HG03196 (cell line): ENCODE results near the gene TUBB3.
"Not testable (repeated sequence)": the region's sequence is repeated elsewhere in the genome, so short reads cannot be mapped to it uniquely, and the experiment has no call there.

ENCODE experiments used
- ATAC-seq: cut with Tn5 transposase; IDR thresholded peaks from one replicate; pipeline ENCODE4 v1.9.1; 2021; ENCODE audit not compliant: unreplicated experiment

TUBB3 gene

DNA sequence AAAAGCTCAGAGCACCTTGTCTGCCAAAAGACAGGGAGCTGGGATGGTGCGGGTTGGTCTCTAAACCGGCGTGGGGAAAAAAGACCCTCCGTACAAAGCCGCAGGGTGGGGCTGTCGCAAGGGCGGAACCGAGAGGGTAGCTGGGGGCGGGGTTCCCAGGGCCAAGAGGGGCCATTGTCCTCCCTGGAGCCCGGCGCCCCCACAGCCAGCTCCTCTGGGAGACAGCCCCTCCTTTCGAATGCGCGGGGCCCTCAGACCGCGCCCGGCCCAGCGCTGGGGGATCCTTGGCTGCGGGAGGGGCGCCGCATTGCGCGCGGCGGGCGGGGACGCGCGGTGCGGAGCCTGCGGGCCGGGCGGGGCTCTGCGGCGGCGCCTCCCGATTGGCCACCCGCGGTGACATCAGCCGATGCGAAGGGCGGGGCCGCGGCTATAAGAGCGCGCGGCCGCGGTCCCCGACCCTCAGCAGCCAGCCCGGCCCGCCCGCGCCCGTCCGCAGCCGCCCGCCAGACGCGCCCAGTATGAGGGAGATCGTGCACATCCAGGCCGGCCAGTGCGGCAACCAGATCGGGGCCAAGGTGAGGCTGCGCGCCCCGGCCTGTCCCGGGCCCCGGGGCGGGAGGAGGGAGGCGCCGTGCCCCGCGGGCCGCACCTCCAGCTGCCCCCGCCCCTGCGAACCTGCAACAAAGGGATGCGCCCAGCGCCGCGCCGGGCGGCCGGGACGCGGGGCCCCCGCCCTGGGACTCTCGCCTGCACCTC is at the start of gene TUBB3:
Gene TUBB3 (plus strand): TSS at position 459 of the 756 bp plus-strand sequence. CDS start 60 bp downstream, at position 519.
- no peak for ATAC-seq

DNA sequence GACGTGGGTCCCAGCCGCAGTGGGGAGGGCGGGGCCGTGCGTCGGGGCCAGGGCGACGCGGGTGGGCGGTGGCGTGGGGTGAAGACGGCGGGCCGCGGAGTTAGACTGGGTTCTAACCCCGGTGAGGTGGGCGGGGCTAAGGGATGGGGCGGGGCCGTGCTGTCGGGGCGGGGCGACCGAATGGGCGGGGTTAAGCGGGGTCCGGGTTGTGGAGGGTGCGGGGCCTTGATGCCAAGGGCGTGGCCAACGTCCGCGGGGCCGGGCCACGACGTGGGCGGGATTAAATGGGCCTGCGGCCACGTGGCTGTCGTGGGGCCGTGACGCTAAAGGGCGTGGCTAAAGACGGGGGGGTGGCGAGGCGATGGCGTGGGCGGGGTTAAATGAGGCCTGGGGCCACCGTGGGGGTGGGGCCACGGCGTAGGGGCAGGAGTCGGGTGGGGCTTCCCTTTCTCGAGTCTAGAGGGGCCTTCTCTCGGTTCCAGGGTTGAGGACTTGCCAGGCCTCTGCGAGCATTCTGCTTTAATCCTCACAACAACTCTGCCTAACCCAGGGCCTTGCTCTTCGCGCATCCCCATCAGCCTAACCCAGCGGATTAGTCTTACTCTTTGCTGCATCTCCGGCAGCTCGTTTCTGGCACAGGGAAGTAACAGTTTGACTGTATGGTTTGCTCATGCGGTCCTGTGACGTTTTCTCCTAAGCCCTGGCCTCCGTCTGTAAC is 49.0 kb upstream of the TUBB3 start:
- peak; percentile 63 for ATAC-seq

DNA sequence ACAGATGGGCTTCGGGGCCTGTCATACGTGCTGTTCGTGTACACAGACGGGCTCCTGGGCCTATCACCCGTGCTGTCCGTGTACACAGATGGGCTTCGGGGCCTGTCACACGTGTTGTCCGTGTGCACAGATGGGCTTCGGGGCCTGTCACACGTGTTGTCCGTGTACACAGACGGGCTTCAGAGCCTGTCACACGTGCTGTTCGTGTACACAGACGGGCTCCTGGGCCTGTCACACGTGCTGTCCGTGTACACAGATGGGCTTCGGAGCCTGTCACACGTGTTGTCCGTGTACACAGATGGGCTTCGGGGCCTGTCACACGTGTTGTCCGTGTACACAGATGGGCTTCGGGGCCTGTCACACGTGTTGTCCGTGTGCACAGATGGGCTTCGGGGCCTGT is 44.0 kb upstream of the TUBB3 start:
- not testable (repeated sequence) for ATAC-seq

DNA sequence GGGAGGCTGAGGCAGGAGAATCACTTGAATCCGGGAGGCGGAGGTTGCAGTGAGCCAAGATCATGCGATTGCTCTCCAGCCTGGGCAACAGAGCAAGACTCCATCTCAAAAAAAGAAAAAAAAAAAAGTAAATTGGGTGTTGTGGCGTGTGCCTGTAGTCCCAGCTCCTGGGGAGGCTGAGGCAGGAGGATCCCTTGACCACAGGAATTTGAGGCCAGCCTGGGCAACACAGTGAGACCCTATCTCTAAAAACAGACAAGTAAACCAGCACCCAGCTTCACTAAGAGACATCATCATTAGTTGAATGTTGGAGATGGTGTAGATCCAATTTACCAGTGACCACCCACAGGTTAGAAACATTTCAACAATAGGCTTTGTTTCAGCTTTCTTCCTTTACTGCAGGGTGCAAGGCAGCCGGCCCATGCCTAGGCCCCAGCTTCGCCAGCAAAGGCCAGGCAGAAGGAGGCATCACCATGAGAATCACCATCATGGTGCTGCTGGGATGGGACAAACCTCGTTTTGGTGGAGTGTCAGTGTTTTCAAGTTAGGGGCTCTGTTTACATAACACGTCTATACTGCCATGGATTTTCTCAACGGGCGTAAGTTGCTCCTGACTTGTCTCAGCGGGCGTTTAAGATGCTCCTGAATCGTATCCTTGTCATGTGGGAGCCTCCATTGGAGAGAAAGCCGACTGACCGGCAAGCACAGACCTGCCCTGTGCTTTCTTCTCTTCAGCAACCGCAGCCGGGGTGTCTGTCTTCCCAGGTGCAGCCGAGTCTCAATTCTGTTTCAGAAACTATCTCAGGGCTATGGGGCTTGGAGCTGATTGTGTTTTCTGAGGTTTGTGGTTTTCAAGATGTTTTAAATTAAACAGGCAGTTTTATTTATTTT is 42.4 kb upstream of the TUBB3 start:
- ATAC-seq, result no peak

DNA sequence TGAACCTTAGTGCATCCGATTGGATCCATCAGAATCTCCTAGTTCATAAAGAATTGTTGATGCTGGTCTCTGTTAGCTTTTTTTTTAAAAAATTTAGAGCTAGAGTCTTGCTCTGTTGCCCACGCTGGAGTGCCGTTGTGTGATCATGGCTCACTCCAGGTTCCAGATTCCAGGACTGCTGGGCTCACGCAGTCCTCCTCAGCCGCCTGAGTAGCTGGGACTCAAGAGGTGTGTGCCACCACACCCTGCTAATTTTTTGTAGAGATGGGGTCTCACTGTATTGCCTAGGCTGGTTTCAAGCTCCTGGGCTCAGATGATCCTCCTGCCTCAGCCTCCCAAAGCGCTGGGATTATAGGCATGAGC is 41.8 kb upstream of the TUBB3 start:
- no peak for ATAC-seq

DNA sequence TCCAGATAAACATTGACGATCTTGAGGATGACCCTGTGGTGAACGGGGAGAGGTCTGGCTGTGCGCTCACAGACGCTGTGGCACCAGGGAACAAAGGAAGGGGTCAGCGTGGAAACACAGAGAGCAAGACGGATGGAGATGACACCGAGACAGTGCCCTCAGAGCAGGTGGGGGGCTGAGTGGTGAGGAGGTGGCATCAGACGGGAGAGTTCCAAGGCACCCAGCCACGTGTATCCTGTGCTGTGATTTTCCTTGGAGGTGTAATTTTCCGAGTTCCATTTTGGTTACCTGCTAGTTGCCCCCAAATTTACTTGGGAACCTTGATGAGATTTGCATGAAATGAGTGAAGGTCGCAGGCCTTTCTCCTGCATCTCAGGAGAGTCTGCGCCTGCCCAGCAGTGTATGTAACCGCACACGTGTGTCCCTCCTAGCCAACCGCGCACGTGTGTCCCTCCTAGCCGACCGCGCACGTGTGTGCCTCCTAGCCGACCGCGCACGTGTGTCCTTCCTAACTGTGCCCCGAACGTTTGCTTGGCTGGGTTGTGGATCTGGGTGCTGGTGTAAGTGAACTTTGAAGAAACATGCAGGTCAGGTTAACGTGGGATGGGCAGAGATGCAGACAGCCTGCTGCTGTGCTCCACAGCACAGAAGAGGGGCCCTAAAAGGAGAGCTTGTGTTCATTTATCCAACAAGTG is 39.6 kb upstream of the TUBB3 start:
- ATAC-seq, result no peak

DNA sequence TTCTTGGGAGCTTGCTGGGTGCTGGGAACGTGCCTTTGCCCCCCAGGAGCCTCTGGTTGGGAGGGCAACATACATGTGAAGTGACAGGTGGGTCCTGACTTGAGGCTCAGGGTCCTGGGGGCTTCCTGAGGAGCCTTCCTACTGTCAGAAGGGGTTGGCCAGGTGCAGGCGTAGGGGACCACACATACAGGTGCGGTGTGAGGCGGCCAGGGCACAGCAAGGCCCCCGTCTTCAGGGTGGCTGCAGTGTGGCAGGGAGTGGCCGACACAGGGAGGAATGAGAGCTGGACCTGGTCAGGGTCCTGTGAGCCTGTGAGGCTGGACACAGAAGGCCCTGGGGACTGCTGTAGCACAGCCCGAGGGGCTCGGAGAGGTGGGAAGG is 39.1 kb upstream of the TUBB3 start:
- no peak for ATAC-seq

DNA sequence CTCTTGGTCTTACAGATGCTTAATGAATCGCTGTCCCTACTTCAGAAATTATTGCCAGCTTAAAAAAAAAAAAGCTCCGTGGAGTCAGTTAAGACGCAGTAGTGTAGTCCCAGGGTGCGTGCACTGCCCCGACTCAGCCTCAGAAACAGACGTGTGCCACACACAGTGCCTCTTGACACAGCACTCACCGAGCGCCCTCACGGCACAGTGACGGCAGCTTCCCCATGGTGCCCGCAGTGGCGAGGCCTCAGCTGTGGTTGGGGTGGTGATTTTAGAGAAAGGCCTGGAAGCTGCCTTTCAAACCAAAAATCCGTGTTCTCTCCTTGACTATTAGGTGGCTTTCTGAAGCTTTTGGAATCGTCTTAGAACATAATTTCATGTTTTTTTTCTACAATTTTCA is 35.9 kb upstream of the TUBB3 start:
- no peak for ATAC-seq

DNA sequence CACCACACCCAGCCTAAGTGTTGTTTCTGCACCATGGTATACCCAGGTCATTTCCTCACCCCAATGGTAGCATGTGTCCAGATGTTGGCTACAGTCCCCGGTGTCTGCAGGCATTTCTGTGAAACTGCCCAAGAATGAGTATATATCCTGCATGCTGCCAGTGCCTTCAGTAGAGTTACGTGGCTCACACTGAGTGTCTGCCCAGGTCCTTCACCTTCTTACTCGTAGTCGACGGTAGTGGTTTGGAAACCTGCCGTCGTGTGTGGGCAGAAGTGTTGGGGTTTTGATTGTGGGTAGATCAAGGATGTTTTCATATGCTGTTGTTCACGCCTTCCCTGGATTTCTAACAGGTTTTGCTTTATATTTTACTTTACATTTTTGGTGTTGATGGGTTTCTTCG is 32.9 kb upstream of the TUBB3 start:
- ATAC-seq, result no peak

DNA sequence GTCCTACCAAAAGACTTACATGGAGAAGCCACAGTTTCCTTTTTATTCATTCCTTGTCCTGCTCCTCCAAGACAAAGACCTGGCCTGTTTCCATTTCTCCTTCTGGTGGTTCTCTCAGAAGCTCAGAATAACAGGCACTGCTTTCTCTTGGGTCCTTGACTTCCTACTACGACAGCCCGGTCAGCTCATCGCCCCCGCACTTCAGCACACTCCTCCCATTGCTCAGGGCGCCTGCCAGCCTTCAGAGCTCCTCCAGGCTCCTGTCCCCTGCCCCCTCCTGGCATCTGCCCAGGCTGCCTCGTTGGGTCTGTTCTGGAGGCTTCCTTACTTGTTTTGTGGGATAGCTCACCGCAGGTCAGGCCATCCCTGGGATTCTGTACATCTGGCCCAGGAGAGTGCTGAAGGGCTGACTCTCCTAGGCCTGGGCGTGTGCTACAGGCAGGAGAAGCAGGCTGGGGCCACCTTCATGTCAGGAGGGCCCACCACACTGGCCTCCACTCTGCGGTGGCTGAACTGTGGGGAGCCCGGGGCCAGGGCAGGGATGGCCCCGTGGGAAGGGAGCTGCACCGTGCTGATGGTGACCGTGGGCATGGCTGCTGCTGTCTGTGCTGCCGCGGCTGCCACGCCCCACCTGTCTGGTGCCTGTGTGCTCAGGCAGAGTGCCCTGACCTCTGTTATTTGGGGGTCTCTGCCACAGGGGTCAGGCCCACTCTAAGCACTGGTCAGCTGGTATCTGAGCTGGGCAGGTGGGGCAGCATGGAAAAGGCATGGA is 32.1 kb upstream of the TUBB3 start:
- ATAC-seq, result no peak

DNA sequence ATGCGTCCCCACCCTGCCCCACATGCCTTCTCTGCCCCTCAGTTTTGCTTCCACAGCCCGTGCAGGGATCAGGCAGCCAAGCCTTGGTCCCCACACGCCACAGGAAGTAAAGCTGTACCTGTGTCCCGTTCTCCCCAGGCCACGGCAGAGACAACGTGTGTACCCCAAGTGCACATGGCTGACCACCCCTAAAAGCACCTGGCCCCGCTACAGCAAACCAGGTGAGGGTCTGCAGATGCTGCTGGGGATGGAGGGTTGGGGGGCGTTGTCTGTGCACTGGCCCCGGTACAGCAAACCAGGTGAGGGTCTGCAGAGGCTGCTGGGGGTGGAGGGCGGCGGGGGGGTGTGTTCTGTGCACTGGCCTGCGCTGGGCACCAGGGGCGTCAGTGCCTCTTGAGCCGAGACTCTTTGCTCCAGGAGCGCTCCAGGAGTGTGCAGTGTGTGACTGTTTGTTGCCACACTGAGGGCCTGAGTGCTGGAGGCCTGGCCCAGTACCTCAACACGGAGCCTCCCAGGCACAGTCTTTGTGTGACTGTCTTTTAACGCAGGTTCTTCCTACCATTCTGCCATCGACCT is 31.0 kb upstream of the TUBB3 start:
- no peak for ATAC-seq

DNA sequence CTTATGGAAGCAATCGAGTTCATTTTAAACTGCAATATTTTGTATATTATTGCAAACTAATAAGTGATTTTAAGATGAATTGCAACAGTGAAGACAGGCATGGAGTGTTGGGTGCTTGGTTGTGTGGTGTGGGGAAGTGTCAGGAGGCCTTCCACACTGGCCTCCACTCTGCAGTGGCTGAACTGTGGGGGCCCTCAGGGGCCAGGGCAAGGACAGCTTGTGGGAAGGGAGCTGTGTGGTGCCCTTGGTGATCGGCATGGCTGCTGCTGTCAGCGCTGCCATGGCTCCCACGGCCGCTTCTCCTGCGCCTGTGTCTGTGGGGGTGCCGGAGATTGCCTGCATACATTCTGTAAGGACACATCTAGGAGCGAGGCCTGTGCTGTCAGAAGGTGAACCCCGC is 30.5 kb upstream of the TUBB3 start:
- ATAC-seq, result no peak

DNA sequence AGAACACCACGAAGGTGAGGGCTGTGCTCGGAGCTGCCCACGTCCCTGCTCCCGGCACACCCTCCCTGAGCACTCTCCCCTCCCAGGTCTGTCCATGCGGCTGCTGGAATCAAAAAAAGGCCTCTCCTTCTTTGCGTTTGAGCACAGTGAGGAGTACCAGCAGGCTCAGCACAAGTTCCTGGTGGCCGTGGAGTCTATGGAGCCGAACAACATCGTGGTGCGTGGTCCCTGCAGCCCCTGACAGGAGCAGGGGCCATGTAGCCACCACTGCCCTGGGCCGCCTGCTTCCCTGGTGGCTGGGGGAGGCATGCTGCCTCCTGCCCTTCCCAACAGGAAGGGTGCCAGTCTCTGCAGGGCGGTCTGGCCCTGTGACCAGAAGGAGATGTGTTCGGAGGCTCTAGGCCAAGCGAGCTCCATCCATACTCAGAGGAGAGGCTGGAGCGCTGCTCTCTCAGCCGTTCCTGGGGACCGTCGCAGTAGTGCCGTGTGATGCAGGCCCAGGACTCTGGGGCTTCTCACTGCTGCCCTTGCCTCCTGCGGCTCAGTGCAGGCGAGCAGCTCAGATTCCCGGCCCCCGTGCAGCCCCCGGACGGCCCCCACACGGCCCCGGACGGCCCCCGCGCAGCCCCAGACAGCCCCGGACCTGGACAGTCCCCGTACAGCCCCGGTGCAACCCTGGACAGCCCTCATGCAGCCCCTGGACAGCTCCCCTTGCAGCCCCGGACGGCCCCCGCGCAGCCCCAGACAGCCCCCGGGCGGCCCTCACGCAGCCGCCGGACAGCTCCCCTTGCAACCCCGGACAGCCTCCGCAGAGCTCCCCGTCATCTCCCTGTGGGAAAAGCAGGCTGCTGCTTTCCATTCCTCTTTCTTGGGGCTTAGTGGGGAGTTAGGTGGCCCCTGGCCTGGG is 29.2 kb upstream of the TUBB3 start:
- ATAC-seq, result no peak

DNA sequence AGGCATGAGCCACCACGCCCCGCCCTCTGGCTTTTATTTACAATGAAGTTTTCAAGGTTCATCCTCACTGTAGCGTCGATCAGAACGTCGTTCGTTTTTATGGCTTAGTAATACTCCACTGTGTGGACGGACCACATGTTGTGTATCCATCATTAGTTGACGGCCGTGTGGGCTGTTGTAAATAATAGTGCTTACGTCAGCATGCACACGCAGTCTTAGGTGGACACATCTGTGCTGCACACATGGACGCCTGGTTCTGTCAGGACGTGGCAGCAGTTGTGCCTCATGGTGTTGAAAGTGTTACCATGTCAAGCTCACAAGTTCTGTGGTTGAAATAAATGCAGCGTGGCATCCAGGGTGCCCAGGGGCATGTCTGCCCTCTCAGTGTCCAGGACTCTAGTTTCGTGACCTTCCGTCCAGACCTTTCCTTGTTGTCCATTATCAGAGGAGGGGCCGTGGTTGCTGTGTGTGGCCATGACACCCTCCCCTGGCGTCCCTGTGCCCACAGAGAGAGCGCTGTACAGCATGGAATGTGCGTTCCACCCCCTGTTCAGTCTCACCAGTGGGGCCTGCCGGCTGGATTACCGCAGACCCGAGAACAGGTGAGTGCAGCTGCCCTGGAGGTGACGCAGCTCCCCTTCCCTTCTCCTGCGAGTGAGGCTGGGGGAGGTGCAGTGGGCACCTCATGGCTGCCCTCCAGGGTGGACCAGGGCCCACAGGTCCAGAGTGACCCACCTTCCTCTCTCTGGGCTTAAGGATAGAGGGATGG is 27.5 kb upstream of the TUBB3 start:
- no peak for ATAC-seq

DNA sequence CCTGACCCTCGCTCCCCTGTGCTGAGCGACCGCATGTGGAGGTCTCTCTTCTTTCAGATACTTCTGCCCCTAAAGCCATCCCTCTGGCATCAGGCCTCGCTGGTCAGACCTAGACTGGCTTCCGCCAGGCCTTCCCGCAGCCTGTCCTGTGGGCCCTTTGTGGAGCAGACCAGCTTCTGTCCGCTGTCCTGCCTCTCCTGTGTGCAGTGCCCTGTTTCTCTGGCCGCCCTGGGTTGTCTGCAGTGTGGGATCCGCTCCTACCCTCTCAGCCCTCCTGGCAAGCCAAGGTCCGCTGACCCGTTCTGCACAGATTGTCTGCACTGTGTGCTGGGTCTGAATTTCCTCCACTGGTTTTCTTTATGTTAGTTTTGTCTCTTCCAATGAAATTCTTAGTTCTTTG is 25.9 kb upstream of the TUBB3 start:
- ATAC-seq, result no peak

DNA sequence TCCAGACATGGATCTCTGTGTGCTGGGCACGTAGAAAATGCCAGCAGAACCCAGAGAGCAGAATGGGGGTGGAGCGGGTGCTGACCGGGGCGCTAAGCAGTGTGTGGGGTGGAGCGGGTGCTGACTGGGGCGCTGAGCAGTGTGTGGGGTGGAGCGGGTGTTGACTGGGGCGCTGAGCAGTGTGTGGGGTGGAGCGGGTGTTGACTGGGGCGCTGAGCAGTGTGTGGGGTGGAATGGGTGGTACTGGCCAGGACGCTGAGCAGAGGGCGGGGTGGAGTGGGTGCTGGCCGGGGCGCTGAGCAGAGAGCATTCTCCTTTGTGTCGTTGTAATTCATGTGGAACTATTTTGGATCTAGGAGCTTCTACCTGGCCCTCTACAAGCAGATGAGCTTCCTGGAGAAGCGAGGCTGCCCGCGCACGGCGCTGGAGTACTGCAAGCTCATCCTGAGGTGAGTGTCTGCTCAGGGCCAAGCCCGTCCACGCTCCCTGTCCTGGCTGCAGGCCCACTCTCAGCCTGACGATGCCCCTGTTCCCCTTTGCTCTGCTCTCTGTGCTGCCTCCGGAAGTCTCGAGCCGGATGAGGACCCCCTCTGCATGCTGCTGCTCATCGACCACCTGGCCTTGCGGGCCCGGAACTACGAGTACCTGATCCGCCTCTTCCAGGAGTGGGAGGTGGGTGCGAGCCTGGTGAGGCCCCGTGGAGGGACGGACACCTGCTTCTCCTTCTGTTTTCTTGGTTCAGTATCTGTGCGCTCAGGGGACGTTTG is 24.8 kb upstream of the TUBB3 start:
- no peak for ATAC-seq

DNA sequence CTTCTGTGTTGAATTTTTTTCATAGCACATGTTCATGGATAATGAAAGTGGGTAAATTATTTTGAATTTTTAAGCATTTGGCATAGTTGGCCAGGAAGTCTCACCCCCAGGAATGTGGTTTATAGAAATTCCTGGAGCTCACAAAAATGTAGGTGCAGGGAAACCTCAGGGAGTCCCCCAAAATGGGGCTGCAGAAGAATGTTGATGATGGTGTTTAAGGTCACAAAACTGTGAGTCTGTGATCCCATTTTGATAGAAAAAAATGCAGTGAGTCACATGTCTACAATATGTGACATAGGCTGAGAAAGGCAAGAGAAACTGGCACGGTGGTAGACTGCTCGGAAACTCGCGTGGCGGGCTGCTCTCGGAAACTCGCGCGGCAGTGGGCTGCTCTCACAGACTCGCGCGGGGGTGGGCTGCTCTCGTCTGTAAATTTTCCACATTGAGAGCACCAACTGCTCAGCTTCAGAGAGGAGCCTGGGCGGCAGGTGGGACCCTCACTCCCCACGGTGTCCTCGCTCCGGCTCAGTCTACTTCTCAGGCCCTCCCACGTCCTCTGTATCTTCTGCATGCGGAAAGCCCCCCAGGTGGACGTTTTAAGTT is 23.2 kb upstream of the TUBB3 start:
- no peak for ATAC-seq
